Left lung (tissue), 10 donors: ENCODE data around the gene AHI1. TPM values are rescaled to one million over a fixed set of nuclear protein-coding genes. Genes with fewer than 3 reads are reported as not detected.

Experiments
- ATAC-seq: fragments of 200-7000 bp; cut with Tn5 transposase; one replicate; pipeline ENCODE4 v1.9.1; 2020; ENCODE audit warnings: moderate library complexity
- DNase-seq, 4 donors: peaks; one replicate each; pipeline ENCODE4 v3.0.0-alpha.2; 2013 to 2020
- H3K27ac ChIP-seq, 2 donors: fragments of 200-600 bp; sonication (generic) in 1 of 2; one replicate each; pipeline versions ENCODE4 v1.5.0 to v1.8.0; 2020 to 2021
- H3K27me3 ChIP-seq, 2 donors: fragments of 200-600 bp; sonication (generic) in 1 of 2; one replicate each; pipeline versions ENCODE4 v1.5.0 to v1.8.0; 2020 to 2021
- H3K36me3 ChIP-seq, 2 donors: fragments of 200-600 bp; sonication (generic) in 1 of 2; one replicate each; pipeline versions ENCODE4 v1.5.0 to v1.8.0; 2020 to 2021
- H3K4me1 ChIP-seq, 2 donors: fragments of 200-600 bp; one replicate each; pipeline ENCODE4 v1.8.0; 2021
- H3K4me3 ChIP-seq, 2 donors: fragments of 200-600 bp; sonication (generic) in 1 of 2; one replicate each; pipeline versions ENCODE4 v1.5.0 to v1.8.0; 2020 to 2021; ENCODE audit warnings: mild to moderate bottlenecking in 1 of 2
- H3K9me3 ChIP-seq, 2 donors: fragments of 200-600 bp; sonication (generic) in 1 of 2; one replicate each; pipeline versions ENCODE4 v1.5.0 to v1.8.0; 2020 to 2021
- intact Hi-C, 2 donors: fragments of 100-400 bp; cut with DNase I; formaldehyde crosslinking; loops; one replicate each; pipeline versions ENCODE4 v1.11.2 to v1.14.2; 2022
- polyA plus RNA-seq, 6 donors: library from polyadenylated mRNA; unstranded; fragments of 120-200 nt; gene quantifications; one replicate each; pipeline ENCODE4 v1.2.1, GENCODE V29; 2013; ENCODE audit not compliant: insufficient read length in 6 of 6
- total RNA-seq, 2 donors: library from RNA; stranded (reverse); fragmentation: NEBNext Ultra II Directional; extraction: Animal tissue kit (Norgen Biotek cat#: 25700); gene quantifications; one replicate each; pipeline ENCODE4 v1.2.1, GENCODE V29; 2021
- TF ChIP-seq, protein P1 (sequence below), 2 donors: fragments of 200-600 bp; sonication (generic) in 1 of 2; IDR thresholded peaks; one replicate each; pipeline versions ENCODE4 v1.5.0 to v1.8.0; 2021; ENCODE audit warnings: antibody characterized with exemption in 2 of 2
- donor health status: DM: no; HTN: yes; CAD: no.
- donor health status: DM: no; HTN: no; CAD: no.

Gene AHI1
- total and polyA plus RNA-seq, 8 donors, result 23.7 to 65.0 (median 49.0) TPM

DNA sequence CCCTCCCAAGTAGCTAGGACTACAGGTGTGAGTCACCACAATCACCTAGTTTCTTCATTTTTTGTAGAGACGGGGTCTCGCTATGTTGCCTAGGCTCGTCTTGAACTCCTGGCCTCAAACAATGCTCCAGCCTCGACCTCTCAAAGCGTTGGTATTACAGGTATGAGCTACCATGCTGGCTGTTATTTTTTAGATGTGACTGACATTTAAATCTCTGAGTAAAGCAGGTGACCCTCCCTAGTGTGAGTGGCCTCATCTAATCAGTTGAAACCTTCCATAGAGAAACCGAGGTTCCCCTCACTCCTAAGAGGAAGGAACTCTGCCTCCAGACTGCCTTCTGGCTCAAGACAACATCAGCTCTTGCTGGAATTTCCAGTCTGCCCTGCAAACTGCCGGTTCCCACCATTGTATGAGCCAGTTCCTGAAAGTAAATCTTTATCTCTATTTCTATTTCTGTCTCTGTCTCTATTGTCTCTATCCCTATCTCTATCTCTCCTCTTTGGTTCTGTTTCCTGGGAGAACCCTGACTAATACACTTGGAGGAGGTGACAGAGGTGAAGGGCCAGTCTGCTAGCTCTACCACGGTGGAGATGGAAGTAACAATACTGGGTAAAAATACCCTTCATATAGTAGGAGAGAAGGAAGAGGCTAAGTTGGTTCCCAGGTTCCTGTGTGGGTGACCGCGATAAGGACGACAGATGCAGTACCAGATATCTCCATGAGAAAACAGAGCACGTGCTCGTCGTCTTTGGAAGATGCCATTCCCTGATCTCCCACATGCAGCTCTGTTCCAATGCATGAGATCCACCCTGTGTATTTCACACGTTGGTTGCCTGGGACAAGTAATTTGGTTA is 235.4 kb downstream of the AHI1 start:
- Histone ChIP-seq H3K4me3 (no peak overlapping the region), H3K27me3 (no peaks in the 10 kb centered on the region), H3K4me1 (no peaks in the 10 kb centered on the region), H3K27ac (no peak overlapping the region), H3K36me3 (no peaks in the 10 kb centered on the region), H3K9me3 (no peaks in the 10 kb centered on the region)
- TF ChIP-seq, protein P1, sequence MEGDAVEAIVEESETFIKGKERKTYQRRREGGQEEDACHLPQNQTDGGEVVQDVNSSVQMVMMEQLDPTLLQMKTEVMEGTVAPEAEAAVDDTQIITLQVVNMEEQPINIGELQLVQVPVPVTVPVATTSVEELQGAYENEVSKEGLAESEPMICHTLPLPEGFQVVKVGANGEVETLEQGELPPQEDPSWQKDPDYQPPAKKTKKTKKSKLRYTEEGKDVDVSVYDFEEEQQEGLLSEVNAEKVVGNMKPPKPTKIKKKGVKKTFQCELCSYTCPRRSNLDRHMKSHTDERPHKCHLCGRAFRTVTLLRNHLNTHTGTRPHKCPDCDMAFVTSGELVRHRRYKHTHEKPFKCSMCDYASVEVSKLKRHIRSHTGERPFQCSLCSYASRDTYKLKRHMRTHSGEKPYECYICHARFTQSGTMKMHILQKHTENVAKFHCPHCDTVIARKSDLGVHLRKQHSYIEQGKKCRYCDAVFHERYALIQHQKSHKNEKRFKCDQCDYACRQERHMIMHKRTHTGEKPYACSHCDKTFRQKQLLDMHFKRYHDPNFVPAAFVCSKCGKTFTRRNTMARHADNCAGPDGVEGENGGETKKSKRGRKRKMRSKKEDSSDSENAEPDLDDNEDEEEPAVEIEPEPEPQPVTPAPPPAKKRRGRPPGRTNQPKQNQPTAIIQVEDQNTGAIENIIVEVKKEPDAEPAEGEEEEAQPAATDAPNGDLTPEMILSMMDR (IDR thresholded peaks at IDR 0.05), result no peak
- intact Hi-C loops, result no loop called here
- ATAC-seq (no peak), DNase-seq (no peak)

DNA sequence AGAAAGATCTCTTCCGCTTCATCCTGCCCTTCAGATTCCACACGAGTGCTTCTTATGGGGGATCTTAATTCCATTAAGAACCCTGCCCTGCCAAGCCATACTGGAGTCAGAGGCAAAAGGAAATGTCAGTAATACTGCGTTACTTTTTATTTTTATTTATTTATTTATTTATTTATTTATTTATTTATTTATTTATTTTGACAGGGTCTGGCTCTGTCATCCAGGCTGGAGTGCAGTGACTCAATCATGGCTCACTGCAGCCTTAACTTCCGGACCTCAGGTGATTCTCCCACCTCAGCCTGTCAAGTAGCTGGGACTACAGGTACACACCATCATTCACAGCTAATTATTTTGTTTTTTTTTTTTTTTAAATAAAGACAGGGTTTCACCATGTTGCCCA is 236.9 kb downstream of the AHI1 start:
- Histone ChIP-seq H3K4me1 (no peaks in the 10 kb centered on the region), H3K36me3 (no peaks in the 10 kb centered on the region), H3K9me3 (no peaks in the 10 kb centered on the region), H3K27ac (no peak overlapping the region), H3K4me3 (no peak overlapping the region), H3K27me3 (no peaks in the 10 kb centered on the region)
- TF ChIP-seq, protein P1 (IDR thresholded peaks at IDR 0.05), result no peak
- DNase-seq, result no peak
- intact Hi-C loops, result no loop called here
- no peak for ATAC-seq

- TF ChIP-seq, protein P1 (IDR thresholded peaks at IDR 0.05), result no peak
- no peak overlapping the region for H3K4me3 ChIP-seq
- H3K4me1 ChIP-seq, result no peaks in the 10 kb centered on the region
- ATAC-seq (no peak), DNase-seq (no peak)
- H3K27me3 ChIP-seq, result no peaks in the 10 kb centered on the region
- intact Hi-C loops, result no loop called here
- no peak overlapping the region for H3K27ac ChIP-seq
- H3K36me3 ChIP-seq, result no peaks in the 10 kb centered on the region
- H3K9me3 ChIP-seq, result no peaks in the 10 kb centered on the region
Observed at GRCh38 chr6:135258970-135259369, 238.6 kb downstream of the AHI1 start.

DNA sequence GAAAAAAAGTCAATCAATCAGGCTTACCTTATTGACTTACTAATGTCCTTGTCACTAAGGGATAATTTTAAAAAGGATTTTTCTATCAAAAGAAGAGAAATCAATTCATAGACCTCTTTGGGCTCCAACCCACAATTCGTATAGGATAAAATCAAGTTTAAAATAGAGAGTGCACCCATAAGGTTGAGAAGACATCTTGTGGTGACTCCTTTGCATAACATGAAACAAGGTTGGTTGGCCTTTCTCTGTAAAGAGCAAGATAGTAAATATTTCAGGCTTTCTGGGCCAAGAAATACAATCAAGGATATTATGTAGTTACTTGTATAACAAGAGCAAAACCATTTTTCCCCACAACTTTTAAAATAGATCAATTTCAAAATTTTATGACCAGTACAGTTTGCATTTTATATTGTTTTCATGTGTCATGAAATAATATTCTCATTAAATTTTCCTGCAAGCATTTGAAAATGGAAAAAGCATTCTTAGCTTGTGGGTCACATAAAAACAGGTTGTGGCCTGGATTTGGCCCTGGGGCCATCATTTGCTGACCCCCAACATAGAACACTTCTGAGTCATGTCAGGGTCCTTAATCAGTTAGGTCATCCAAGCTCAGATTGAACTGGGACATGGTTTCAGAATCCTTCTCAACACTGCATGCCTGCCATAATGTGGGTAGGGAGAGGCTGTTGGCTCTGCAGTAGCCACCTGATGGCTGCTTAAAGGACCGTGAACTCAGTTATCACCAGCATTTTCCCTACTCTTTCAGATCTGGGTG is 239.7 kb downstream of the AHI1 start:
- H3K27me3 ChIP-seq, result no peaks in the 10 kb centered on the region
- ATAC-seq (no peak), DNase-seq (no peak)
- no peak overlapping the region for H3K27ac ChIP-seq
- TF ChIP-seq, protein P1 (IDR thresholded peaks at IDR 0.05), result no peak
- H3K9me3 ChIP-seq, result no peaks in the 10 kb centered on the region
- no peak overlapping the region for H3K4me3 ChIP-seq
- no peaks in the 10 kb centered on the region for H3K4me1 ChIP-seq
- intact Hi-C loops, result no loop called here
- no peaks in the 10 kb centered on the region for H3K36me3 ChIP-seq

DNA sequence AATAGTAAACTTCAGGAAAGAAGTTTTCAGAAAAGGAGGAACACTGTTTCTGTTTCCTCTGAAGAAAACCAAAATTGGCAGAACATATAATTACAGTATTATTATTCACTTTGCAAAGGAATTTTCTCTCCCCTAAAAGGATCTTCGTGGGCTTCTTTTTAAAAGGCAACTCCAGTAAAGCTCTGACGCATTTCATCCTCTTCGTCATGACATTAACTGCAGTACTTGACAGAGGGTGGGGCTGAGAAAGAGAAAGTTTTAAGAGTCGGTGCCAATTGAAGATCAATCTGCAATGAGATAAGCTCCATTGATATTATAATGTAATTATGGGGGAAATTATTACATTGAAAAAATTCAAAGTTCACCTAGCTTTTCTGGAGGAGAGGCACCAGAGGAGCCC is 240.7 kb downstream of the AHI1 start:
- H3K4me1 ChIP-seq, result no peaks in the 10 kb centered on the region
- no peak overlapping the region for H3K4me3 ChIP-seq
- no peaks in the 10 kb centered on the region for H3K36me3 ChIP-seq
- H3K9me3 ChIP-seq, result no peaks in the 10 kb centered on the region
- DNase-seq, result no peak
- no peaks in the 10 kb centered on the region for H3K27me3 ChIP-seq
- no peak overlapping the region for H3K27ac ChIP-seq
- TF ChIP-seq, protein P1 (IDR thresholded peaks at IDR 0.05), result no peak
- ATAC-seq, result no peak
- intact Hi-C loops, result no loop called here
